HUES48 (cell line): ENCODE measurements around the gene COL7A1.

Source experiments
- H3K27ac ChIP-seq: one replicate; pipeline ENCODE4 v1.7.0; 2013; ENCODE audit warnings: low read depth, low read length, inconsistent platforms
- H3K27me3 ChIP-seq: 2 replicates; pipeline ENCODE4 v1.6.1; 2013; ENCODE audit warnings: mild to moderate bottlenecking, low read length; ENCODE audit not compliant: control insufficient read depth, insufficient read depth
- H3K36me3 ChIP-seq: 2 replicates; pipeline ENCODE4 v1.6.1; 2013; ENCODE audit warnings: low read length; ENCODE audit not compliant: control insufficient read depth, insufficient read depth
- H3K4me1 ChIP-seq: 2 replicates; pipeline ENCODE4 v1.6.1; 2013; ENCODE audit warnings: mild to moderate bottlenecking, low read length; ENCODE audit not compliant: control insufficient read depth, insufficient read depth
- H3K4me3 ChIP-seq: 2 replicates; pipeline ENCODE4 v1.5.1; 2013; ENCODE audit warnings: mild to moderate bottlenecking, low read depth, low read length
- H3K9ac ChIP-seq: 2 replicates; pipeline ENCODE4 v1.6.1; 2013; ENCODE audit warnings: mild to moderate bottlenecking, low read depth, low read length, moderate library complexity
- H3K9me3 ChIP-seq: 2 replicates; pipeline ENCODE4 v1.6.1; 2013; ENCODE audit warnings: low read length; ENCODE audit not compliant: control insufficient read depth, insufficient read depth

COL7A1 gene

GRCh38 chr3:48617559-48617958 is 22.4 kb upstream of the COL7A1 start:
- H3K4me3 ChIP-seq = no peak overlapping the region
- peaks cover 10% of the 10 kb centered on the region for H3K9me3 ChIP-seq
- no peak overlapping the region for H3K27ac ChIP-seq
- H3K36me3 ChIP-seq = peaks cover 20% of the 10 kb centered on the region
- H3K9ac ChIP-seq = no peak overlapping the region
- H3K27me3 ChIP-seq = no peaks in the 10 kb centered on the region
- no peaks in the 10 kb centered on the region for H3K4me1 ChIP-seq

GRCh38 chr3:48614044-48614443 is 18.9 kb upstream of the COL7A1 start:
- no peak overlapping the region for H3K9ac ChIP-seq

GRCh38 chr3:48612309-48612708 is 17.2 kb upstream of the COL7A1 start:
- peaks cover 10% of the 10 kb centered on the region for H3K4me1 ChIP-seq
- no peaks in the 10 kb centered on the region for H3K27me3 ChIP-seq
- peaks cover 5% of the 10 kb centered on the region for H3K9me3 ChIP-seq
- peaks cover 14% of the 10 kb centered on the region for H3K36me3 ChIP-seq
- H3K27ac ChIP-seq = no peak overlapping the region
- no peak overlapping the region for H3K4me3 ChIP-seq
- no peak overlapping the region for H3K9ac ChIP-seq

More at GRCh38 chr3:48614044-48614443, 18.9 kb upstream of the COL7A1 start:
- H3K9me3 ChIP-seq = peaks cover 10% of the 10 kb centered on the region
- H3K4me3 ChIP-seq = no peak overlapping the region
- peaks cover 4% of the 10 kb centered on the region for H3K4me1 ChIP-seq
- H3K27me3 ChIP-seq = no peaks in the 10 kb centered on the region
- peaks cover 6% of the 10 kb centered on the region; the same call in 1 of the 2 replicates for H3K36me3 ChIP-seq
- H3K27ac ChIP-seq = no peak overlapping the region

GRCh38 chr3:48609088-48610005 is 14.2 kb upstream of the COL7A1 start, which contains the start of gene UQCRC1:
Gene UQCRC1, minus strand, starts transcription at chr3:48609646. Its CDS starts 26 bp downstream, at chr3:48609620.
- Histone ChIP-seq H3K4me1 (peaks cover 10% of the 10 kb centered on the region), H3K36me3 (peaks cover 35% of the 10 kb centered on the region), H3K9ac (peak within 1 kb of the TSS; percentile 86), H3K4me3 (peak within 1 kb of the TSS; percentile 91), H3K27me3 (no peaks in the 10 kb centered on the region), H3K9me3 (no peaks in the 10 kb centered on the region), H3K27ac (peak within 1 kb of the TSS; percentile 89)

GRCh38 chr3:48607519-48607918 is 12.4 kb upstream of the COL7A1 start:
- Histone ChIP-seq H3K4me1 (peaks cover 10% of the 10 kb centered on the region), H3K9ac (no peak overlapping the region), H3K4me3 (no peak overlapping the region), H3K9me3 (no peaks in the 10 kb centered on the region), H3K36me3 (peaks cover 53% of the 10 kb centered on the region), H3K27me3 (no peaks in the 10 kb centered on the region), H3K27ac (no peak overlapping the region)

- no peak overlapping the region for H3K9ac ChIP-seq
- no peak overlapping the region for H3K4me3 ChIP-seq
- H3K36me3 ChIP-seq = peaks cover 88% of the 10 kb centered on the region
- no peaks in the 10 kb centered on the region for H3K9me3 ChIP-seq
- no peak overlapping the region for H3K27ac ChIP-seq
- H3K4me1 ChIP-seq = no peaks in the 10 kb centered on the region
- no peaks in the 10 kb centered on the region for H3K27me3 ChIP-seq
Observed at GRCh38 chr3:48601622-48601994, 6.5 kb upstream of the COL7A1 start.

GRCh38 chr3:48600711-48601621 is 5.8 kb upstream of the COL7A1 start:
- Histone ChIP-seq H3K9ac (no peak overlapping the region), H3K27ac (no peak overlapping the region), H3K4me1 (peaks cover 4% of the 10 kb centered on the region; the same call in 1 of the 2 replicates), H3K4me3 (no peak overlapping the region), H3K36me3 (peaks cover 82% of the 10 kb centered on the region), H3K9me3 (no peaks in the 10 kb centered on the region), H3K27me3 (no peaks in the 10 kb centered on the region)

GRCh38 chr3:48599509-48600285 is 4.6 kb upstream of the COL7A1 start:
- Histone ChIP-seq H3K4me3 (no peak overlapping the region), H3K9ac (no peak overlapping the region), H3K4me1 (peaks cover 11% of the 10 kb centered on the region), H3K27ac (no peak overlapping the region), H3K36me3 (peaks cover 69% of the 10 kb centered on the region), H3K9me3 (no peaks in the 10 kb centered on the region), H3K27me3 (peaks cover 4% of the 10 kb centered on the region; the same call in 1 of the 2 replicates)

GRCh38 chr3:48599077-48599501 is 4.0 kb upstream of the COL7A1 start:
- Histone ChIP-seq H3K36me3 (peaks cover 63% of the 10 kb centered on the region), H3K27me3 (peaks cover 8% of the 10 kb centered on the region; the same call in 1 of the 2 replicates), H3K4me1 (peaks cover 15% of the 10 kb centered on the region), H3K9me3 (no peaks in the 10 kb centered on the region), H3K4me3 (no peak overlapping the region), H3K9ac (no peak overlapping the region), H3K27ac (no peak overlapping the region)

- H3K4me3 ChIP-seq = no peak overlapping the region
- H3K4me1 ChIP-seq = peaks cover 16% of the 10 kb centered on the region
- H3K9me3 ChIP-seq = no peaks in the 10 kb centered on the region
- H3K9ac ChIP-seq = no peak overlapping the region
- peaks cover 57% of the 10 kb centered on the region for H3K36me3 ChIP-seq
- H3K27me3 ChIP-seq = peaks cover 8% of the 10 kb centered on the region; the same call in 1 of the 2 replicates
- H3K27ac ChIP-seq = peak overlapping the region; percentile 34
Observed at GRCh38 chr3:48598323-48599076, 3.4 kb upstream of the COL7A1 start.
